ENCODE measurements around the gene C2orf80.
A peak's percentile ranks its signal among the peaks of the same experiment; 100 is the strongest.
"Not testable (repeated sequence)": the region's sequence is repeated elsewhere in the genome, so short reads cannot be mapped to it uniquely, and the experiment has no call there.

C2orf80 gene

GRCh38 chr2:208189810-208190503 is at the start of gene C2orf80:
TSS of gene C2orf80 (minus strand) at chr2:208190030. CDS start at chr2:208186986, 3,044 bp downstream.
- peak; percentile 70 for DNase-seq (ENCODE audit: low spot score)

GRCh38 chr2:208235860-208236259 is 46.0 kb upstream of the C2orf80 start:
- no peak for DNase-seq (ENCODE audit: low spot score)

GRCh38 chr2:208234786-208235185 is 45.0 kb upstream of the C2orf80 start:
- no peak for DNase-seq (ENCODE audit: low spot score)

GRCh38 chr2:208228476-208228875 is 38.6 kb upstream of the C2orf80 start:
- DNase-seq (ENCODE audit: low spot score), result no peak

- no peak for DNase-seq (ENCODE audit: low spot score)
Observed at GRCh38 chr2:208227581-208228232, 37.9 kb upstream of the C2orf80 start.

GRCh38 chr2:208224802-208225201 is 35.0 kb upstream of the C2orf80 start:
- no peak for DNase-seq (ENCODE audit: low spot score)

GRCh38 chr2:208222351-208222750 is 32.5 kb upstream of the C2orf80 start:
- DNase-seq (ENCODE audit: low spot score), result no peak

- not testable (repeated sequence) for DNase-seq (ENCODE audit: low spot score)
Observed at GRCh38 chr2:208221873-208222272, 32.0 kb upstream of the C2orf80 start.

GRCh38 chr2:208210688-208211451 is 21.0 kb upstream of the C2orf80 start:
- DNase-seq (ENCODE audit: low spot score), result peak; percentile 14

GRCh38 chr2:208208335-208209085 is 18.7 kb upstream of the C2orf80 start:
- no peak for DNase-seq (ENCODE audit: low spot score)

- DNase-seq (ENCODE audit: low spot score), result no peak
Observed at GRCh38 chr2:208207769-208208168, 17.9 kb upstream of the C2orf80 start.

- no peak for DNase-seq (ENCODE audit: low spot score)
Observed at GRCh38 chr2:208204166-208204565, 14.3 kb upstream of the C2orf80 start.

GRCh38 chr2:208195531-208195930 is 5.7 kb upstream of the C2orf80 start:
- no peak for DNase-seq (ENCODE audit: low spot score)

- DNase-seq (ENCODE audit: low spot score), result no peak
Observed at GRCh38 chr2:208192611-208193236, 2.9 kb upstream of the C2orf80 start.

- no peak for DNase-seq (ENCODE audit: low spot score)
Observed at GRCh38 chr2:208189069-208189809, 591 bp downstream of the C2orf80 start.

- no peak for DNase-seq (ENCODE audit: low spot score)
Observed at GRCh38 chr2:208186893-208187292, 2.9 kb downstream of the C2orf80 start.

- DNase-seq (ENCODE audit: low spot score), result no peak
Observed at GRCh38 chr2:208186465-208186864, 3.4 kb downstream of the C2orf80 start.

- no peak for DNase-seq (ENCODE audit: low spot score)
Observed at GRCh38 chr2:208183972-208184705, 5.7 kb downstream of the C2orf80 start.

GRCh38 chr2:208183526-208183925 is 6.3 kb downstream of the C2orf80 start:
- DNase-seq (ENCODE audit: low spot score), result no peak

- DNase-seq (ENCODE audit: low spot score), result no peak
Observed at GRCh38 chr2:208182835-208183234, 7.0 kb downstream of the C2orf80 start.
